ENCODE data around the gene MYO1H. TPM values are rescaled to one million over a fixed set of nuclear protein-coding genes. Genes with fewer than 3 reads are reported as not detected.

The MYO1H gene
- total and polyA plus RNA-seq, 2 of the 13 experiments (the other 11 are each of a cell fraction or from before 2014, with no cell fraction given): not detected

- in situ Hi-C loops (cut with HindIII; ENCODE audit: extremely low pct_ligation_motif_present, low pct_unique_long_range_greater_than_20kb) (no loop called here), intact Hi-C loops (cut with micrococcal nuclease; ENCODE audit: unreplicated experiment) (no loop called here)
- no TSS peak for BruUV-seq (replicated peaks)
- Histone ChIP-seq H3K4me1 (ENCODE audit: insufficient read depth, low read length) (no peaks in the 10 kb centered on the region), H3K27ac (ENCODE audit: extremely low read length, insufficient read depth, low read length) (no peak overlapping the region), H3K4me2 (ENCODE audit: low read depth, low read length) (no peak overlapping the region), H3K4me3 (replicated peaks in 1 of 3; ENCODE audit: insufficient read depth in 1 of 3, low read depth in 2 of 3, low read length in 3 of 3) (no peak overlapping the region), H4K20me1 (ENCODE audit: insufficient read depth, low read length) (no peaks in the 10 kb centered on the region), H2AFZ (ENCODE audit: low read length) (no peak overlapping the region), H3K9me3 (ENCODE audit: low read length) (no peaks in the 10 kb centered on the region), H3K79me2 (ENCODE audit: insufficient read depth, low read length) (no peaks in the 10 kb centered on the region), H3K27me3 (ENCODE audit: control insufficient read depth in 1 of 2, insufficient read depth in 2 of 2, low read length in 2 of 2) (peaks cover 0 to 18% of the 10 kb centered on the region in 2 experiments; a peak in 3 of 5 replicates), H3K9ac (ENCODE audit: insufficient read depth, low read depth, low read length) (no peak overlapping the region), H3K36me3 (replicated peaks in 1 of 2; ENCODE audit: control insufficient read depth in 1 of 2, insufficient read depth in 2 of 2, low read length in 2 of 2) (no peaks in the 10 kb centered on the region)
- ChIA-PET CTCF (ENCODE audit: low intra/inter-chr PET ratio, low total read pairs) (no interaction called here), POLR2A (no interaction called here)
- WGBS (ENCODE audit: low lambda C conversion rate): 71% methylated on average over 20 of the region's 20 CpGs
- DNase-seq (ENCODE audit: low spot score): no peak
- no peak for FAIRE-seq
- ATAC-seq: no peak
- TF ChIP-seq ZBTB33 (CRISPR knock-in tag; IDR thresholded peaks at IDR 0.05) (no peak), FOXP1 (IDR thresholded peaks at IDR 0.05) (no peak), FOXP1 (CRISPR knock-in tag; IDR thresholded peaks at IDR 0.05) (no peak), ZMAT3 (CRISPR knock-in tag; conservative IDR thresholded peaks at IDR 0.05) (no peak), ZNF512 (CRISPR knock-in tag; IDR thresholded peaks at IDR 0.05) (no peak), NAIF1 (CRISPR knock-in tag; IDR thresholded peaks at IDR 0.05; ENCODE audit: borderline replicate concordance) (no peak), ZBTB2 (CRISPR knock-in tag; IDR thresholded peaks at IDR 0.05; ENCODE audit: low read depth) (no peak), PHF5A (CRISPR knock-in tag; IDR thresholded peaks at IDR 0.05; ENCODE audit: low read depth, unreplicated experiment) (no peak), ZNF547 (CRISPR knock-in tag; IDR thresholded peaks at IDR 0.05) (no peak), PREB (CRISPR knock-in tag; IDR thresholded peaks at IDR 0.05) (no peak), MIER3 (CRISPR knock-in tag; IDR thresholded peaks at IDR 0.05; ENCODE audit: borderline replicate concordance) (no peak), ZNF790 (CRISPR knock-in tag; IDR thresholded peaks at IDR 0.05; ENCODE audit: borderline replicate concordance) (no peak), ARID4A (CRISPR knock-in tag; IDR thresholded peaks at IDR 0.05; ENCODE audit: borderline replicate concordance) (no peak)
Observed at GRCh38 chr12:109359131-109359690, 11.5 kb downstream of the MYO1H start.

Measured in HepG2 (cell line).